ENCODE measurements around the gene MAPKAPK2. TPM values are rescaled to one million over a fixed set of nuclear protein-coding genes. Genes with fewer than 3 reads are reported as not detected.

Gene MAPKAPK2
- total RNA-seq, 1 donor from 2014 or later: 87.9 TPM

GRCh38 chr1:206662396-206663092, 22.2 kb upstream of the MAPKAPK2 start:
- Mint-ChIP-seq H3K4me3 (ENCODE audit: unreplicated experiment) (no peak overlapping the region), H3K27ac (ENCODE audit: unreplicated experiment) (no peak overlapping the region), H3K4me1 (ENCODE audit: low read depth) (peaks cover 3% of the 10 kb centered on the region), H3K36me3 (ENCODE audit: low read depth) (no peaks in the 10 kb centered on the region), H3K9me3 (ENCODE audit: low read depth) (no peaks in the 10 kb centered on the region), H3K27me3 (ENCODE audit: low read depth) (peaks cover 54% of the 10 kb centered on the region)
- DNase-seq (ENCODE audit: low spot score): no peak
- TF ChIP-seq CTCF (IDR thresholded peaks at IDR 0.05): no peak

GRCh38 chr1:206663362-206663761, 21.3 kb upstream of the MAPKAPK2 start:
- Mint-ChIP-seq H3K27ac (ENCODE audit: unreplicated experiment) (no peak overlapping the region), H3K27me3 (ENCODE audit: low read depth) (peaks cover 57% of the 10 kb centered on the region), H3K4me1 (ENCODE audit: low read depth) (peaks cover 3% of the 10 kb centered on the region), H3K9me3 (ENCODE audit: low read depth) (no peaks in the 10 kb centered on the region), H3K36me3 (ENCODE audit: low read depth) (no peaks in the 10 kb centered on the region), H3K4me3 (ENCODE audit: unreplicated experiment) (no peak overlapping the region)
- no peak for DNase-seq (ENCODE audit: low spot score)
- no peak for TF ChIP-seq CTCF (IDR thresholded peaks at IDR 0.05)

- H3K36me3 Mint-ChIP-seq (ENCODE audit: low read depth): no peaks in the 10 kb centered on the region
- DNase-seq (ENCODE audit: low spot score): no peak
- H3K27ac Mint-ChIP-seq (ENCODE audit: unreplicated experiment): no peak overlapping the region
- peaks cover 3% of the 10 kb centered on the region for H3K4me1 Mint-ChIP-seq (ENCODE audit: low read depth)
- H3K27me3 Mint-ChIP-seq (ENCODE audit: low read depth): peaks cover 54% of the 10 kb centered on the region
- peak; percentile 99 for TF ChIP-seq CTCF (IDR thresholded peaks at IDR 0.05)
- peak overlapping the region; percentile 34 for H3K4me3 Mint-ChIP-seq (ENCODE audit: unreplicated experiment)
- H3K9me3 Mint-ChIP-seq (ENCODE audit: low read depth): no peaks in the 10 kb centered on the region
Observed at GRCh38 chr1:206663832-206664652, 20.7 kb upstream of the MAPKAPK2 start.

- no peak for TF ChIP-seq CTCF (IDR thresholded peaks at IDR 0.05)
- no peaks in the 10 kb centered on the region for H3K36me3 Mint-ChIP-seq (ENCODE audit: low read depth)
- DNase-seq (ENCODE audit: low spot score): no peak
- H3K9me3 Mint-ChIP-seq (ENCODE audit: low read depth): no peaks in the 10 kb centered on the region
- H3K4me1 Mint-ChIP-seq (ENCODE audit: low read depth): peaks cover 3% of the 10 kb centered on the region
- no peak overlapping the region for H3K4me3 Mint-ChIP-seq (ENCODE audit: unreplicated experiment)
- no peak overlapping the region for H3K27ac Mint-ChIP-seq (ENCODE audit: unreplicated experiment)
- peaks cover 54% of the 10 kb centered on the region for H3K27me3 Mint-ChIP-seq (ENCODE audit: low read depth)
Observed at GRCh38 chr1:206664740-206665139, 20.0 kb upstream of the MAPKAPK2 start.

GRCh38 chr1:206666031-206666561, 18.6 kb upstream of the MAPKAPK2 start:
- no peak for TF ChIP-seq CTCF (IDR thresholded peaks at IDR 0.05)
- no peak overlapping the region for H3K4me3 Mint-ChIP-seq (ENCODE audit: unreplicated experiment)

More at GRCh38 chr1:206666031-206666561, 18.6 kb upstream of the MAPKAPK2 start:
- no peaks in the 10 kb centered on the region for H3K9me3 Mint-ChIP-seq (ENCODE audit: low read depth)
- no peak overlapping the region for H3K27ac Mint-ChIP-seq (ENCODE audit: unreplicated experiment)
- no peaks in the 10 kb centered on the region for H3K36me3 Mint-ChIP-seq (ENCODE audit: low read depth)
- peaks cover 55% of the 10 kb centered on the region for H3K27me3 Mint-ChIP-seq (ENCODE audit: low read depth)
- DNase-seq (ENCODE audit: low spot score): no peak
- peaks cover 3% of the 10 kb centered on the region for H3K4me1 Mint-ChIP-seq (ENCODE audit: low read depth)

Data from chondrocyte (in vitro differentiated cells).